ENCODE measurements around the gene KANSL1. TPM values are rescaled to one million over a fixed set of nuclear protein-coding genes. Genes with fewer than 3 reads are reported as not detected.

Gene KANSL1
- total and polyA plus RNA-seq, 8 donors, result 24.6 to 86.6 (median 48.2) TPM

- intact Hi-C loops (cut with DNase I), result loop anchor here in 1 of 3 donors (10.0 kb wide), 1 partner anchor 69 kb away; no protein-coding TSS in a partner anchor
- WGBS, 2 donors, result 96 to 97% methylated on average over 3 of the region's 3 CpGs
- peaks cover 11 to 65% (median 58%) of the 10 kb centered on the region in 3 donors for H3K4me1 ChIP-seq
- no peak overlapping the region for H3K4me3 ChIP-seq
- no peak overlapping the region for H3K27ac ChIP-seq
- no peaks in the 10 kb centered on the region for H3K27me3 ChIP-seq
- ATAC-seq, result no peak
- no peaks in the 10 kb centered on the region for H3K36me3 ChIP-seq
- no peaks in the 10 kb centered on the region for H3K9me3 ChIP-seq
- FAIRE-seq, result no peak
- no peak for TF ChIP-seq CTCF (IDR thresholded peaks at IDR 0.05)
- no peak for DNase-seq
Measured at GRCh38 chr17:46123607-46124006, 69.6 kb downstream of the KANSL1 start.

GRCh38 chr17:46122486-46122871 is 70.8 kb downstream of the KANSL1 start:
- Histone ChIP-seq H3K27me3 (no peaks in the 10 kb centered on the region), H3K9me3 (no peaks in the 10 kb centered on the region), H3K4me1 (peaks cover 16 to 73% (median 58%) of the 10 kb centered on the region in 3 donors), H3K4me3 (no peak overlapping the region), H3K36me3 (no peaks in the 10 kb centered on the region), H3K27ac (no peak overlapping the region)
- FAIRE-seq (no peak), ATAC-seq (no peak), DNase-seq (no peak)
- WGBS, 2 donors, result 86% methylated on average over 6 of the region's 6 CpGs
- TF ChIP-seq CTCF (IDR thresholded peaks at IDR 0.05), result no peak
- intact Hi-C loops (cut with DNase I), result loop anchor here in 1 of 3 donors (10.0 kb wide), 1 partner anchor 68 kb away; no protein-coding TSS in a partner anchor

GRCh38 chr17:46121841-46122485 is 71.3 kb downstream of the KANSL1 start:
- no peak overlapping the region for H3K27ac ChIP-seq
- ATAC-seq (no peak), FAIRE-seq (no peak), DNase-seq (no peak)
- H3K4me1 ChIP-seq, result peaks cover 21 to 74% (median 61%) of the 10 kb centered on the region in 3 donors
- no peaks in the 10 kb centered on the region for H3K36me3 ChIP-seq
- intact Hi-C loops (cut with DNase I), result loop anchor here in 1 of 3 donors (10.0 kb wide), 1 partner anchor 67 kb away; no protein-coding TSS in a partner anchor
- no peak for TF ChIP-seq CTCF (IDR thresholded peaks at IDR 0.05)
- no peak overlapping the region for H3K4me3 ChIP-seq
- WGBS, 2 donors, result 51 to 53% methylated on average over 5 of the region's 5 CpGs
- H3K27me3 ChIP-seq, result no peaks in the 10 kb centered on the region
- no peaks in the 10 kb centered on the region for H3K9me3 ChIP-seq

GRCh38 chr17:46121165-46121764 is 72.0 kb downstream of the KANSL1 start:
- FAIRE-seq (no peak), ATAC-seq (no peak), DNase-seq (no peak)
- no peak for TF ChIP-seq CTCF (IDR thresholded peaks at IDR 0.05)
- intact Hi-C loops (cut with DNase I), result loop anchor here in 1 of 3 donors (10.0 kb wide), 1 partner anchor 66 kb away; no protein-coding TSS in a partner anchor
- whole genome bisulfite sequencing, 2 donors, result 36 to 52% methylated on average over 1 of the region's 1 CpG
- H3K9me3 ChIP-seq, result no peaks in the 10 kb centered on the region
- H3K36me3 ChIP-seq, result no peaks in the 10 kb centered on the region
- H3K4me1 ChIP-seq, result peaks cover 21 to 74% (median 60%) of the 10 kb centered on the region in 3 donors
- H3K27ac ChIP-seq, result no peak overlapping the region
- no peaks in the 10 kb centered on the region for H3K27me3 ChIP-seq
- no peak overlapping the region for H3K4me3 ChIP-seq

- H3K36me3 ChIP-seq, result no peaks in the 10 kb centered on the region
- 70 to 77% methylated on average over 3 of the region's 3 CpGs for WGBS, 2 donors
- no peak for DNase-seq
- no peak for TF ChIP-seq CTCF (IDR thresholded peaks at IDR 0.05)
- no peak overlapping the region for H3K4me3 ChIP-seq
- intact Hi-C loops (cut with DNase I), result loop anchor here in 1 of 3 donors (10.0 kb wide), 1 partner anchor 66 kb away; no protein-coding TSS in a partner anchor
- H3K4me1 ChIP-seq, result peaks cover 21 to 68% (median 60%) of the 10 kb centered on the region in 3 donors
- no peaks in the 10 kb centered on the region for H3K27me3 ChIP-seq
- no peaks in the 10 kb centered on the region for H3K9me3 ChIP-seq
- no peak for FAIRE-seq
- no peak for ATAC-seq
- no peak overlapping the region for H3K27ac ChIP-seq
Measured at GRCh38 chr17:46120537-46120936, 72.7 kb downstream of the KANSL1 start.

Data from pancreas (tissue), 10 donors.